ENCODE measurements around the gene MAN1C1.

- TF ChIP-seq CTCF (IDR thresholded peaks at IDR 0.05) (no peak), POLR2A (IDR thresholded peaks at IDR 0.05) (no peak)
Observed at GRCh38 chr1:25618433-25618808, 1.8 kb downstream of the MAN1C1 start.
